Suprapubic skin (tissue), 3 donors: Measurements from ENCODE around the gene IER3.

Experiments
- CTCF ChIP-seq, 2 donors: fragments of 200-600 bp in 1 of 2; fragments of 450-650 bp in 1 of 2; sonication (generic) in 1 of 2; IDR thresholded peaks; one replicate each; pipeline ENCODE4 v1.5.1; 2016 to 2019; ENCODE audit warnings: antibody characterized with exemption in 2 of 2, mild to moderate bottlenecking in 1 of 2, moderate library complexity in 1 of 2
- EP300 ChIP-seq: sonication (generic); formaldehyde crosslinking; IDR thresholded peaks from one replicate; pipeline ENCODE4 v1.6.1; 2017; ENCODE audit warnings: antibody characterized with exemption
- POLR2A ChIP-seq, 2 donors: fragments of 450-650 bp; IDR thresholded peaks; one replicate each; pipeline ENCODE4 v1.6.1; 2017; ENCODE audit warnings: antibody characterized with exemption in 2 of 2, mild to moderate bottlenecking in 2 of 2, moderate library complexity in 2 of 2

DNA sequence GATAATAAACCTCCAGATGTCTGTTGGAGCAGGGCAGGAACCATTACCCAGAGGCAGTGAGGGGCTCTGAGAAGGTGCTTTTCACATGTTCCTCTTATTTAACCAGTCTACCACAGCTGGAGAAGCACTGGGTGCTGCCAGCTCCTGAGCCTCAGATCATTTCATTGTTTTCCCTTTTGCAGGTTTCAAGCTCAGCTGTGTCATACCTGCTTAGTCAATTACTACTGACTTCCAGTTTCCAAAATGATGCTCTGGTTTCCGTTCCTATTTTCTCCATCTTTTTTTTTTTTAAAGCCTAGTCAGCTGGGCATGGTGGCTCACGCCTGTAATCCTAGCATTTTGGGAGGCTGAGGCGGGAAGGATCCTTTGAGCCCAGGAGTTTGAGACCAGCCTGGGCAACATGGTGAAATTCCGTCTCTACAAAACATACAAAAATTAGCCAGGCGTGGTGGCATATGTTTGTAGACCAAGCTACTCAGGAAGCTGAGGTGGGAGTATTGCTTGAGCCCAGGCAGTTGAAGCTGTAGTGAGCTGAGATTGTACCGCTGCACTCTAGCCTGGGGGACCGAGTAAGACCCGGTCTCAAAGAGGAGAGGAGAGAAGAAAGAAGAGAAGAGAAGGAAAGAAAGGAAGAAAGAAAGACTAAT is 8.6 kb downstream of the IER3 start:
- TF ChIP-seq POLR2A (IDR thresholded peaks at IDR 0.05) (no peak), CTCF (IDR thresholded peaks at IDR 0.05) (no peak), EP300 (no peak)
